GM12891 (cell line): ENCODE measurements around the gene REST.

ENCODE experiments used
- DNase-seq: peaks from one replicate; pipeline ENCODE4 v3.0.0; 2011; ENCODE audit warnings: low spot score; ENCODE audit not compliant: insufficient read length
- FAIRE-seq: peaks from 2 replicates; lab custom pipeline; 2011; peaks lifted over from hg19 to GRCh38; lab: Jason Lieb, UNC
- PAX5 ChIP-seq: IDR thresholded peaks from 2 replicates; pipeline ENCODE4 v1.6.1; 2011; ENCODE audit warnings: low read length, moderate library complexity, mild to moderate bottlenecking; ENCODE audit not compliant: insufficient read depth, severe bottlenecking
- POLR2A ChIP-seq: IDR thresholded peaks from 2 replicates; pipeline ENCODE4 v1.6.1; 2011; ENCODE audit warnings: low read depth, low read length, control low read depth
- POLR2AphosphoS5 ChIP-seq: IDR thresholded peaks from 2 replicates; pipeline ENCODE4 v1.6.1; 2011; ENCODE audit warnings: low read depth, low read length, control low read depth
- POU2F2 ChIP-seq: IDR thresholded peaks from 2 replicates; pipeline ENCODE4 v1.6.1; 2011; ENCODE audit warnings: low read depth, mild to moderate bottlenecking, control low read depth, low read length, moderate library complexity
- SPI1 ChIP-seq: IDR thresholded peaks from 2 replicates; pipeline ENCODE4 v1.6.1; 2011; ENCODE audit warnings: low read depth, low read length, control low read depth
- TAF1 ChIP-seq: IDR thresholded peaks from 2 replicates; pipeline ENCODE4 v1.6.1; 2011; ENCODE audit warnings: low read depth, low read length, control low read depth

Gene REST

GRCh38 chr4:56940403-56940802 is 32.7 kb downstream of the REST start:
- no peak for DNase-seq
- no peak for FAIRE-seq
- no peak for TF ChIP-seq POU2F2
- TF ChIP-seq POLR2A: no peak
- TF ChIP-seq SPI1: no peak
- no peak for TF ChIP-seq POLR2AphosphoS5
- no peak for TF ChIP-seq PAX5
- no peak for TF ChIP-seq TAF1

DNA sequence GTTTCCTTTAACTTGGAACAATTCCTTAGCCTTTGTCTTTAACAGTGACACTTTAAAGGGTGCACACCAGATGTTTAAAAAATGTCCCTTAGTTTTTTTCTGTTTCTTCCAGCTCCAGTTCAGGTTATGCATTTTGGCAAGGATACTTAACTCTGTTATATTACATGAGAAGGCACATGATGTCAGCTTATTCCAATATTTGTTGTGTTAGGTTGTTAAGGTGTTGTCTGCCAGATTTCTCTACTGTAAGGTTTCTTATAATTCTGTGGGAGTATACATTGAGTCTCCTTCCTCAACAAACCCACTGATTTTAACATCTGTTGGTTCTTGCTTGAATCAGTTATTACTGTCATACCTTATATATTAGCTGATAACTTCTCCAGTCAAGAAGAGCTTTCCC is 33.3 kb downstream of the REST start:
- DNase-seq (no peak), FAIRE-seq (no peak)
- TF ChIP-seq SPI1 (no peak), POLR2AphosphoS5 (no peak), POLR2A (no peak), POU2F2 (no peak), PAX5 (no peak), TAF1 (no peak)

DNA sequence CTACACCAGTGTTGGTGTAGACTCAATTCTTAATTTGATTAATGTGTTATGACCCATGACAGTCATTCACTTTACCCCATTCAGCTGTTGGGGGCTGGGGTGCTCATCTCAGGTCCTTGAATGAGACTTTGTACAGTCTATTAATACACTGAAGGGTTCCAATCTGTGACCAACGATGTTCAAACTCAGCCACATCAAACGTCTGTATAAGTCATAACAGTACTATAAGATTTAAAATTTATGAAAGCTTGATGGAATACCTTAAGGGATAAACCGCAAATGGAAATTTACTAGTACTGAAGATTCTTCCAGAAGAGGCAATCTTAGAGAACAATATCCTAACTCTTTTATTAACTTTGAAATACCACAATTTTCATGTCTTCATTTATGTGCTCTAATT is 33.7 kb downstream of the REST start:
- TF ChIP-seq TAF1: no peak
- no peak for TF ChIP-seq POLR2A
- no peak for TF ChIP-seq SPI1
- no peak for TF ChIP-seq PAX5
- TF ChIP-seq POLR2AphosphoS5: no peak
- TF ChIP-seq POU2F2: no peak
- DNase-seq: no peak
- no peak for FAIRE-seq

GRCh38 chr4:56953680-56954520 is 46.2 kb downstream of the REST start:
- no peak for FAIRE-seq
- no peak for DNase-seq
- TF ChIP-seq POLR2AphosphoS5: no peak
- no peak for TF ChIP-seq SPI1
- TF ChIP-seq TAF1: no peak
- no peak for TF ChIP-seq POLR2A
- TF ChIP-seq POU2F2: no peak
- TF ChIP-seq PAX5: no peak

DNA sequence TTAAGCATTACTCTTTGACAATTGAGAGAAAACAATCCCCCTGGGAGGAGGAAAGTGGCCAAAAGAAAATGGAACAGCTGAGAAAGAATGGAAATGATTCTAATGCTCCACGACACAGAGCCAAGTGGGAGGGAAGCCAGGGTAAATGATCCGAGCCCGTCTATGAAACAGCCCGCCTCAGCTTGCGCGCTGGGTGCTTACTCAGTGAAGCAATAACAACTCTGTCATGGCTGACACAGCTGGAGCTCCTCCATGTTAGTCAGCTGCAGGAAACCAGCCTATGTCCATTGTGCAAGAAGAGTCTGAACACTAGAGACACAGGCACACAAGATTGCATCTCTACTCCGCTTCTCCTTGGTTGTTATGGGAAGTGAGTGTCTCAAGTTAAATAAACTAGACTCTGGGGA is 50.4 kb downstream of the REST start:
- FAIRE-seq (no peak), DNase-seq (no peak)
- TF ChIP-seq POLR2AphosphoS5: no peak
- TF ChIP-seq TAF1: no peak
- no peak for TF ChIP-seq PAX5
- TF ChIP-seq SPI1: no peak
- TF ChIP-seq POU2F2: no peak
- no peak for TF ChIP-seq POLR2A

DNA sequence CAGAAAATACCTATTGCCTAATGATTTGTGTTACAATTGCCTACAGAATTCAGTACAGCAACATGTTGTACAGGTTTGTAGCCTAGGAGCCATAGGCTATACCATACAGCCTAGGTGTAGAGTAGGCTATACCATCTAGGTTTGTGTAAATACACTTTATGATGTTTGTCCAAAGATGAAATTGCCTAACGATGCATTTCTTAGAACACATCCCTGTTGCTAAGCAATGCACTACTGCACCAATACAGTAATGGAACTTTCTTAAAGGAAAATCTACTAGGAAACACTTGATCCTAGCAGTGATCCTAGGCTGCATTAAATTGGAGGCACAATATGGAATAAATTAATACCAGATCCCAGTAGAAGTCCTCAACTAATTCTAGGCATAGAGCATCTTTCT is 51.4 kb downstream of the REST start:
- FAIRE-seq (no peak), DNase-seq (no peak)
- TF ChIP-seq TAF1 (no peak), SPI1 (no peak), POLR2A (no peak), POLR2AphosphoS5 (no peak), PAX5 (no peak), POU2F2 (no peak)

GRCh38 chr4:56961107-56961500 is 53.4 kb downstream of the REST start:
- DNase-seq (no peak), FAIRE-seq (no peak)
- TF ChIP-seq POLR2A (no peak), SPI1 (no peak), TAF1 (no peak), POLR2AphosphoS5 (no peak), PAX5 (no peak), POU2F2 (no peak)

DNA sequence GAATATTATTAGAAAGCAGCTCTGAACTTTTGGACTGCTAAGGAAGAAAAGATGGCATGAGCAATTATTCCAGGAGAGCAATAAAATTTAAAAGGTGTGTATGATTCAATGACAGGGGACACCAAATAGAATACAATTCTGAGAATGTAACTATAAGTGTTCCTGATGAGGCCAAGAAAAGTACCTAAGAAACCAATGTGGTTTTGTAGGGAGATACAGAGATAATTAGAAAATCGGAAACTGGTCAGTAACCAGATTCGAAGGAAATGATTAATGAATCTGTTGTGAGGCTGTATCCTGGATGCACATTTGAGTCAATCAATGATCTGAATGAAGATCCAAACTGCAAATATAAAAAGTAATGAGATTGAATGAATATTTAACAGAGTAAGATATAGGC is 63.7 kb downstream of the REST start:
- DNase-seq (no peak), FAIRE-seq (no peak)
- TF ChIP-seq POU2F2: no peak
- no peak for TF ChIP-seq PAX5
- no peak for TF ChIP-seq TAF1
- no peak for TF ChIP-seq POLR2A
- TF ChIP-seq SPI1: no peak
- TF ChIP-seq POLR2AphosphoS5: no peak

DNA sequence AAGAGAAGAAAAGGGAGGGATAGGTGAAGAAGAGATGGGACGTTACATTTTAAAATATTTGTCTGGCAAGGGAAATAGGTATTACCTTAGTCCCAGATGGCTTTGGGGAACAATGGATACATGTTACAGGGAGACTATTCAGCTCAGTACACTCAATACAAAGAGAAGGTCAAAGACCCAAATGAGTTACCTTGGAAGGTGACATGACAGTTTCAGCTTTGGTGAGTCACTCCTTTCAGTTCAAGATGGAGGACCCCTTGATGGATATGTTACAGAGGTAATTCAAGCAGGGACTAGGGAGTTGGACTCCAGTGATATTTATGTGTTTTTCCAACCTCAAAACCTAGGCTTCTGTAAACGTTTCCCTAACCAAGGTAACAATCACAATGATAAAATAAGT is 64.7 kb downstream of the REST start:
- DNase-seq (no peak), FAIRE-seq (no peak)
- TF ChIP-seq POLR2AphosphoS5 (no peak), POU2F2 (no peak), TAF1 (no peak), SPI1 (no peak), POLR2A (no peak), PAX5 (no peak)
